Peyer's patch (tissue), 4 donors: Measurements from ENCODE around the gene CAP2.

Experiments used
- CTCF ChIP-seq, 6 experiments: fragments of 450-650 bp in 4 of 6; fragments of 200-600 bp in 2 of 6; sonication (generic) in 1 of 6; IDR thresholded peaks; one replicate each; pipeline ENCODE4 v1.5.1; 2017 to 2019; ENCODE audit warnings: antibody characterized with exemption in 6 of 6, mild to moderate bottlenecking in 3 of 6, moderate library complexity in 1 of 6
- POLR2A ChIP-seq, 2 donors: fragments of 450-650 bp; IDR thresholded peaks; one replicate each; pipeline ENCODE4 v1.5.1; 2017; ENCODE audit warnings: antibody characterized with exemption in 2 of 2, mild to moderate bottlenecking in 2 of 2, moderate library complexity in 2 of 2

GRCh38 chr6:17475606-17476244 is 82.3 kb downstream of the CAP2 start:
- TF ChIP-seq CTCF (IDR thresholded peaks at IDR 0.05), result no peak
- no peak for TF ChIP-seq POLR2A (IDR thresholded peaks at IDR 0.05)
